CD4-positive, alpha-beta T cell treated with Interleukin-4 for 1 hour (primary cell): Measurements from ENCODE around the gene OXNAD1.
A peak's percentile ranks its signal among the peaks of the same experiment; 100 is the strongest.

Experiments
- DNase-seq, 2 donors: peaks; one replicate each; pipeline ENCODE4 v3.0.0-alpha.2; 2020 to 2022

The OXNAD1 gene

DNA sequence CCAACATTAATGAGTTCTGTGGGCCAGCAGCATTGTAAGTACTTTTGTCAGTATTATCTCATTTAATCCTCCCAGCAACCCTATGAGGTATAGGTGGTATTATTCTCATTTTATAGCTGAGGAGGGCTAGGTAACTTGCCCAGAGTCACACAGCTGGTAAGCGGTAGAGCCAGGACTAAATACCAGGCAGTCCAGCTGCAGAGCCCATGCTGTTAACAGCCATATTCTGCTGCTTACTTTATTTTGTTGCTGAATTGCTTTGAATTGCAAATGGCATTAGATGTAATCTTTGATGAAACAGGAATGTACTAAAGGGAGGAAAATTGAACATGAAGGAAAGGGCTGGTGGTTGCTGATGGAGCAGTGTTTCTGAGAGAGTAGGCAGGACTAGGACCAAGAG lies 19.6 kb downstream of the OXNAD1 start:
- no peak for DNase-seq

DNA sequence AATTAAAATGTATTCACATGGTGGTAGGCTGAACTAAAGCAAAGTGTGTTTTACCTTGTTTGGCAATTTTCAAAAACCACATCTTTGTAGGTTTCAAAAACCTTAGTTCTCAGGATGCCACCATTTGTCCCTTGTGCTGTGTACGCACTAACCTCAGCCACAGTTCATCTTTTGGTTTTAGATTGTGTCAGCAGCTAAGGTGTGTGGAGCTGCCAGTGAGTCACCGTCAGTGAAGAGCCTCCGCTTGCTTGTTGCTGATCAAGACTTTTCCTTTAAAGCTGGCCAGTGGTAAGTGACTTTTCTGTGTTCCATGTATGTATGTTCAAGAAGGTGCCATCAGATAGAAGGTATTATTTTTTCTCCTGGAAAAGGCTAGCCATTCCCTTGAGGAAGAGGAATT lies 21.1 kb downstream of the OXNAD1 start:
- DNase-seq = peak; percentile 77 to 82

DNA sequence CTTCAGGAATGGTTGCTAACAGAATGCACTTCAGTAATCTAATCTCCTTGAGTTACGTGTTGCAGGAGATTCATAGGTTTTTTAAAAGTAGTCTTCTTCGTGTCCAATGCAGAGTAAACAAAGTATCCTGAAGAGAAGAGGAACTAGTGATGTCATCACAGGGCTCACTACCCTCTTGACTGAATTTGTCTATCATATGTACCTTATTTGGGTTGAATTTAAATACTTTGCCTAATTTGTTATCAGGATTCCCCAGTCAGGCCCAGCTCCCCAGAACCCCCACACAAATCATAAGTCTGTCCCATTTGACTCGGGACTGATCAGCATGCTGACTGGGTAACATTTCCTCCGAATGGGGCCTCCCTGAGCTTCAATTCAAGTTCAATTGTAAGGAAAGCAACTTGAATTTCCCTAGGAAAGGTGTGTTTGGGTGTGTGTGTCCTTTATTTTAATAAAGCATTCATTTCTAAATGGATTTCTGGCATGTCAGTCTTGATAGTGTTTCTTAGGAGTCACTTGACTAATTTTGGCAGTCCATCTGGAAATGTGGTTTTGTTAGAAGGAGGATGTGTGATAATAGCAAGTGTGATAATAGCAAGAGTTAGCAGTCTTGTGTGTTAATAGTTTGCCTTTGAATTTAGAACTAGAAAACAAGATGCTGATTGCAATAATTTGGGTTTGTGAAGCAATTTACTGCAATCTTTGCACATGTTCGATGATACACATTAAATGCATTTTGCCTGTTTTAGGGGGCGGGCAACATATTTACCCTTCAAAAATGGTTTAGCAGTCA lies 21.9 kb downstream of the OXNAD1 start:
- DNase-seq = peak in 1 of 2 donors; percentile 34

DNA sequence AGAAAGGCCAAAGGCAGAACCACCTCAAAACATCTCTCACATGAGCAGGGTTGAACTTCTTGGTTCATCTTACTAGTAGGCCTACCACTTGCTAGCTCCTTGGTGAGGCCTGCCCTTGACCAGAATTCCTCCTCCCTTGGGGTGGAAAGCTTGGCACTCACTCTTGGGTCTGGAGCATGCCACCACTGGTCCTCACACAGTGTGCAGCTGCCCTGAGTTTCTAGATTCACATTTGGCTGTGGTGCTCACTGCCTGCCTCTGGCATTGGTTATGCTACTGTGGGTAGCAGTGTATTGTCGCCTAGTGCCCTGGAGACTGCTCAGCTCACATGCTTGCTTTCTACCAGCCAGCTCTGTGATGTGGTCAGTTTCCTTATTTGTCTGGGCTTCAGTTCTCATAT lies 23.7 kb downstream of the OXNAD1 start:
- no peak for DNase-seq

DNA sequence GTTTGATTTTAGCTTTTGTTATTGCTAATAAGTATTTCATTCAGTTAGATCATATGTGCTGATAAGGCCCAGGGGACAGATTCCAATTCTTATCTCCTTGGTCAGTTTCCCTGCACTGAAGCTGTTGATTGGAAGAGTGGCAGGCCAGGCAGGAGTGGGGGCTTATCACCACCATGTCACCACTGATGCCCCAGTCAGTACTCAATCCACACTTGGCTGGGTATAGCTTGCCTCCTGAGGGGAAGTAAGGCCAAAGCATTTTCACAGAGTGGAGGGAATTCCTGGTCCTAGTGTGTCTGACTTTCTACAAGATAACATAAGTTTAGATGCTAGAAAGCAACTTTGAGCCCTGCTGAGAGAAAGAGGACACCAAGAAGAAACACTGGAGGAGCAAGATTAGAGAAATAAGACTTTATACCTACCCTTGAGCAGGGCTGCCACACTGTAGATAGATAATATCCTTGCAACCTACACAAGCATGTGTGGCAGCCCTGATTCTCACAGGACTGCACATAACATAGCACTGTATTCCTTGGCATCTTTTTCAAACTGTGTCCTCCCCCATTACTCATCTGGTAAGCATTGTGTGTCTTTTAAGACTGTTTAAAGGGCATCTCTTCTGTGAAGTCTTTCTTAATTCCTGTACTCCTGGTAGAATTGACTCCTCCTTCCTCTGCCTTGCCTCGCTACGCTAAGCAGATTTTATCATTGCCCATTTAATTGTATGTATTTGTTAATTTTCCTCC lies 24.3 kb downstream of the OXNAD1 start:
- no peak for DNase-seq

DNA sequence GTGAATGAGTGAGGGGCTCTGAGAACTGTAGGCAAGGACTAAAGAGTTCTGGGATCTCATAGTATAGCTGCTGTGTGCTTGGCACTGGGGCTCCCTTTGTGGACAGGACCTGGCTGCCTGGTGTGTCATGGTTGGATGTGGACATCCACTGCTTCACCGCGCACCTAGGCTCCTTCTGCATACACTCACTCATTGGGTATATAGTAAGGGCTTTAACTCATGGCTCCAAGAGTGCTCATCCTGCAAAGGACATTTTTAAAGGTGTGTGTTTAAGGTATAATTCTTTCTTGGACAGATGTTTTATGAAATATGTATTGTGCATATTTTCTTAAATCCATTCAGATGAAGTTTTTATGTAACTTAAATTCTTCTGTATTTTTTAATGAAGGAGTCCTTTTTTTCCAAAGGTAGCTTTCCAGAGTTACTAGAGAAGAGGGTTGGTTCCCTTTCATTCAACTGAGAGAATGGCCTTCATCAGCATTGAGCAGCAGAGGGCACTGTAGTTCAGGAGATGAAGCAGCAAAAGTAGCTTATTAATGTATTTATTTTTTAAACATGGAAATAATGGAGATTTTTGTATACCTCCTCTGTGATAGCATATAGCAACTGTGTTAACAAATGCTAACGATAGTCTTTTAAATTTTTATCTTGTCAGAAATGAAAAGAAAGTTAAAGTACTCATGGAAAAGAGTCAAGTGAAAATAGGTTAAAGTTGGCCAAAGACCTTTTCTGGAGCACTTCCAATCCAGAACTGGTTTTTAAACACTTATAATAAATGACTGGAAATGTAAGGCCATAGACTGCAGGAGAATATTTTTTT lies 25.2 kb downstream of the OXNAD1 start:
- DNase-seq = peak; percentile 62 to 75

DNA sequence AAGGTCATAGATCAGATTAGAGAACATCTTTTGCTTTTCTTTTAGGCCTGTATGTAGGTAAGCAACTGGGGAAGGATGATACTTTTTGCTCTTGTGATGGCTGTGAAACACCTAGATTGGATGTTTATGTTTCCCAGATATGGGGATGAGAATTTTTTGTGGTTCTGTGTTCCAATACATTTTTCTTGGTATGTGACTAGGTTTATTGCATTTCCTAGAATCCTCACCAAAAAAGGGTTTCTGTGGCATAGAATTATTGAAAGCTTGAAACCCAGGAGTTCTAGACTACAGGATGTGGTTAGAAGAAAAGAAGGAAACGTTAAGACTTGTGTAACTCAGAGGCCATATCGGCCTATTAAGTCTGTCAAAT lies 25.8 kb downstream of the OXNAD1 start:
- peak in 1 of 2 donors; percentile 69 for DNase-seq

DNA sequence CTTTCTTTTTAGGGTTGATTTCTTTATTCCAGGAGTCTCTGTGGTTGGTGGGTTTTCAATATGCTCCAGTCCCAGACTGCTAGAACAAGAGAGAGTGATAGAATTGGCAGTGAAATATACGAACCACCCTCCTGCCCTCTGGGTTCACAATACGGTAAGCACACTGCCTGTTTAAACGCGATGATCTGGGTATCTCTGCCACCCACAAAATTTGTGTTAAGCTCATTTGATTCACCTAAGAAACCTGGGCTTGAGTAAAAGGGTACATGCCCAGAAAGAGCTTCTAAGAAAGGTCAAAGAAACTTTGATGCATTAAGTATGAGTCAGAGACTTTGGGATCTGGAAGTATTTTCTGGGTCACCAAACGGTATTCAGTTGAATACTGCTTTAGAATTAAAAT lies 29.8 kb downstream of the OXNAD1 start:
- DNase-seq = no peak

DNA sequence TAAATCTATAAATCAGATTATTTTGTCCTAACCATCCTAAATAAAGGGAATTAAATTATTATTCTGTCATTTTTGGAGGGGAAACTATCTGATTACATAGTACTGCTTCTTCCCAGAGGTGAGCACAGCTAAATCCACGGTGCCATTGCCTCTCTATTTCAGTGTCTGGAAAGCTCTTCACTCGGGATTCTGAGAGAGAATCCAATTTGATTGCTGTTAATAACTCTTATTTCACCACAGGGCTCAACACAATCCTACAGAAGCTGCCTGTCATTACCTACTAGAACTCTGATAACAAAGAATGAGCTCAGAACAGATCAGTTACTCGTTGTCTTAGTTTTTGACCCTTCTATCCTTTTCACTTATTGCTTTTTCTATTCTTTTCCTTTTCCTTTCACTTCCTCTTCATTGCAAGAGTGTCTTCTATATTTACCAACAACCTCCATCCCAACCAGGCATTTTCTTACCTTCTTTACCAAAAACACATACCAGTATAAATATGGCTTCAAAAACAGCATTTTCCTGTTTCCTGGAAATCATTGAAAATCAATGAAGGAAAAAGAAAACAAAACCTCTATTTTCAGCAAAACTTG lies 30.4 kb downstream of the OXNAD1 start:
- no peak for DNase-seq

DNA sequence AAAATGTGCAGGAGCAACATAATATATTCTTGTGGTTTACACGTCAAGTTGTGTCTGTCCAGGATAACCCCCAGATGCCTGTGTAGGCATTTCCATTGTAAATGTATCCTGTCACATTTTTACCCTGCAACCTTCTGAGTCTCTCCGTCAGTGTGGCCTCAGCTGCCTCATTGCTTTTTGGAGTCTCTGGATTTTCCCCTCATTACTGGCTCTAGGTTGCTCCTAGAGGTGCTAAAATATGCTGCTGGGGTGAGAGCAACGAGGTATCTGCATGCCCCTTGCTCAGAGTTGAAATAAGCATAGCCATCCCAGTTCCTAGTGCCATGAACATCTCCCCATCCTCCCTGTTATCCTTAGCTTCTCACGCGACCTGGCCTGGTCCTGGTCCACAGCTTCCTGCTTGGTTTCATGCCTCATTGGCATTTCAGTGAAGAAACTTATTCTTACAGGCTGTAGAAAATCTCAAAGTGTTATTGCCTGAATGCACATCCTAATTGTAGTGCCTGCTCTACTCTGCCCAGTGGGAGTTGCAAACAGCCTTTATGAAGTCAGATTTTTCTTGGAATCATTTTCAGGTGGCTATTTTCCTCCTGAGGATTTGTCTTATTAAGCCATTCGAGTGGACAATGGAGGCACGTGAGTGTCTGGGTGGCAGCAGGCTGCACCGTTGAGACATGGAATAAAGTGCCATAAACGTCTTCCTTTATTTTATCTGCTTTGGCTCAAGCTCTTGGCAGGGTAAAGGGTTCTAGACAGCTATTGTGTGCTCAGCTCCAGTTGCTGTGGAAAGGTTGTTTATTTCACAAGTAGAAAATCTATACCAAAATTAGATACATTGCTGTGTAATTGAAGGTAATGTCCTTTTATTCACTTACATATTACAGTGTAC lies 33.2 kb downstream of the OXNAD1 start:
- DNase-seq = no peak

DNA sequence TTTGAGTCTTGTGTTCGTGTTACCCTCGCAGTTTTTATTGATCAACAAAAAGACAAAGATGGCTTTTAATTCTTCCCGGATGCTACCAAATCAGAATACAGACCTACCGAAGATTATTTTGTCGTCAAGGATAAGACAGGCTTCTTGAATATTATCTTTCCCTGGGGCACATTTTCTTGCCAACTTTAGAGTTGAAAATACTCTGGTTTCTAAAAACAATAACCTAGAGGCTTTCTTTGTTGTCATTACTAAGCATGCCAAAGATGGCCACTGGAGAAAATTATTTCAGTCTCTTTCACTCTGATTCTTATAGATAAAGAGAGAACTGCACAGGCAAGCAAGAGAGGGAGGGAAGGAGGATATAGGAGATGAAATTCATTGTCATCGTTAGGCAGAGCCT lies 33.9 kb downstream of the OXNAD1 start:
- no peak for DNase-seq

DNA sequence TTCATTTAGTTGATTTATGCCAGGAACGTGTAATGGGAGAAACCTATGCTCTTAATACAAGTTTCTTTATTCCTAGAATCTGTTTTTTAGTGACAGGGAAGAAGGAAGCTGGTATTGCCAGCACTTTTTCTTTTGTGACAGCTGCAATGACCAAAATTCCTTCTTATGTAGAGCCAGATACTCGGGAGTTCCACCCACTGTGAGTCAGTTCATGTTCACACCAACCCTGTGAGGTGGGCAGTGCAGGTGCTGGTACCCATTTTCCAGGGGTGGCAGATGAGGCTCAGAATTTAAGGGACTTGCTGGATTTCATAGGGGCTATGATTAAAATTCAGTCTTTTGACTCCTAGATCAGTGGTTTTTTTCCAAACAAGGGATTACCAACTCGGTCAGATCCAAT lies 34.7 kb downstream of the OXNAD1 start:
- DNase-seq = no peak

DNA sequence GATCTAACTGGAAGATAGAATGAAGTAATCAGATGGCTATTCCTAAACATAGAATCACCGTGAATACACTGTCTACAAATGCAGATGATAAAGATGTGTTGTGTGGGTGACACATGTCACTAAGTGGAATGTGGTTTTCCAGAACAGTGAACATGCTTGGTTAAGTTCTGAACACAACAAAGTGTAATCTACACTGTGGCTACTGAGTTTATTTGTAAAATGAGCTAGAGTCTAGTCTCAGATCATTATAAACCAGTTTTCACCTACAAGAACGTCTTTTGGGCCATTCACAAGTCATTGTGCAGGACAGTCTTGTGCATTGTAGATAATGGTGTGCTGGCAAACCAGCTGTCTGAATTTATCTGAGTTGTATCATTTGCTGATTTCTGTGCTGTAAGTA lies 35.3 kb downstream of the OXNAD1 start:
- no peak for DNase-seq

DNA sequence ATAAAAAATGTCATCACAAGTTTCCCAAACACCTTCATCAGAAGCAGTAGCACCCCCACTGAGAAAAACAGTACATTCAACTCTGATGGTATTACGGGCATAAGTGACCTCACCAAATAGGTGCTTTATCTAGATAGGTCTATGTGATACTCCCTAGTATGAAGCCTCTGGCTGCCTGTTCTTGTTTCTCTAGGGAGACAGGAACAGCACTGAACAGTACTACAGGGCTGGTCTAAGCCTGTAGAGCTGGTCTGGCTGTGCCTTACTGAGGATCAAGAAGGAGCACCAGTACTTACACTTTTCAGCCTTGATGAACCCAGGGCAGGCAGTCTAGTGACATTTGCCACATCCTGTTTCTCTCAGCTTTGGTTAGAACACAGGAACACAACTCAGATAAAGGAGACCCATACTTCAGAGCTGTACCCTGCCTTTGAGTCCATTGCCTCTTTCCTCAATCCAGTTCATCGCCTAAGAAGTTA lies 35.9 kb downstream of the OXNAD1 start:
- peak; percentile 63 to 78 for DNase-seq

DNA sequence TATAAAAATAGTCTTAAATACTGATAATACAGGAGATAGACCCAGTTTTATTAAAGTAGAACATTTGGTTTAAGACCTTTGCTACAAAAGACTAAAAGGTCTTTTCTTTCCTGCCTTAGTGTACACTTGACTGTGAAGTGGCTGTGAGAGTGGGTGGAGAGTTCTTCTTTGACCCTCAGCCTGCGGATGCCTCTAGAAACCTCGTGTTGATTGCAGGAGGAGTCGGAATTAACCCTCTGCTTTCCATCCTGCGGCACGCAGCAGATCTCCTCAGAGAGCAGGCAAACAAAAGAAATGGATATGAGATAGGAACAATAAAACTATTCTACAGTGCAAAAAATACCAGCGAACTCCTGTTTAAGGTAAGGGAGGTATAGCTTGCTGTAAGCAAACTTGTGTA lies 36.5 kb downstream of the OXNAD1 start:
- DNase-seq = no peak

DNA sequence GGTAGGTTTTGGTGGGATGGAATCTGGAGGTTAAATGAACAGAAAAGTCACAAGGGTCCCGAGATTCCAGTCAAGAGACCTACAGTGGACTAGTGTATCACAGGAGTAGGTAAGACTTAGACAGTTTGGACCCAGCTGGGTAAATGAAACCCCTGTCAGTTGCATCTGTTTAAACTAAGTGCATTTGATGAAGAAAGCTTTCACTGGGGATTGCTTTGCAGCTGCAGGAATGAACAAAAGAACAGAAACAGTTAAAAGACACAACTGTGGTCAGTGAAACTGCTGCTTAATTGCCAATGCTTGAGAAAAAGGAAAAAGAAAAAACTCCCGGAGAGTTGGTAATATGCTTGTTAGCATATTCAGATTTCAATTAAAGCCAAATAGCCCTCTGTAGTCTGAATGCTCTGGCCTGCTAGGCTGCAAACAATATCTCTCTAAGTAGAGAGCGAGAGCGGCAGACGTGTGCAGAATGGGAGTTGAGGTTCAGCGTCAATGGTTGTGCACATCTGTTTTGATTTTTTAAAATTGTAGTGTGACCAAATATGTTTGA lies 37.1 kb downstream of the OXNAD1 start:
- no peak for DNase-seq

DNA sequence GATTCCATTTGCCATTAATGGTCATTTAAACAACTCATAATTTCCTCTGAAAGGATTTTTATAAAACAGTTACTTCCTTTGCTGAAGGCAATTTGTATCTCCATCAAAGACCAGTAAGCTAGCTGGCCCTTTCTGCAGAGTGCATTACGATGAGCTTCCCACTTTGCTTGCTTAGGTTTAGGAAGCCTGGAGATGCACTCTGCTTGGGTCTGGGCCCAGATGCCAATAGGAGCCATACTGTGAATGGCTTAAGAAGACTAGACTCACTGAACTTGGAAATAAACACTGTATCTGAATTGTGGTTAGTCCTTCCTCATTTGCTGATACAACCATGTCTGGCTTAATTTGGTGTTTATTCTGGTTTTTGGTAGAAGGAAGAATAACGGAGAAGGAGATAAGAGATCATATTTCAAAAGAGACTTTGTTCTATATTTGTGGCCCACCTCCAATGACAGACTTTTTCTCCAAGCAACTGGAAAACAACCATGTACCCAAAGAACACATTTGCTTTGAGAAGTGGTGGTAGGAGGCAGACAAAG lies 38.1 kb downstream of the OXNAD1 start:
- no peak for DNase-seq

DNA sequence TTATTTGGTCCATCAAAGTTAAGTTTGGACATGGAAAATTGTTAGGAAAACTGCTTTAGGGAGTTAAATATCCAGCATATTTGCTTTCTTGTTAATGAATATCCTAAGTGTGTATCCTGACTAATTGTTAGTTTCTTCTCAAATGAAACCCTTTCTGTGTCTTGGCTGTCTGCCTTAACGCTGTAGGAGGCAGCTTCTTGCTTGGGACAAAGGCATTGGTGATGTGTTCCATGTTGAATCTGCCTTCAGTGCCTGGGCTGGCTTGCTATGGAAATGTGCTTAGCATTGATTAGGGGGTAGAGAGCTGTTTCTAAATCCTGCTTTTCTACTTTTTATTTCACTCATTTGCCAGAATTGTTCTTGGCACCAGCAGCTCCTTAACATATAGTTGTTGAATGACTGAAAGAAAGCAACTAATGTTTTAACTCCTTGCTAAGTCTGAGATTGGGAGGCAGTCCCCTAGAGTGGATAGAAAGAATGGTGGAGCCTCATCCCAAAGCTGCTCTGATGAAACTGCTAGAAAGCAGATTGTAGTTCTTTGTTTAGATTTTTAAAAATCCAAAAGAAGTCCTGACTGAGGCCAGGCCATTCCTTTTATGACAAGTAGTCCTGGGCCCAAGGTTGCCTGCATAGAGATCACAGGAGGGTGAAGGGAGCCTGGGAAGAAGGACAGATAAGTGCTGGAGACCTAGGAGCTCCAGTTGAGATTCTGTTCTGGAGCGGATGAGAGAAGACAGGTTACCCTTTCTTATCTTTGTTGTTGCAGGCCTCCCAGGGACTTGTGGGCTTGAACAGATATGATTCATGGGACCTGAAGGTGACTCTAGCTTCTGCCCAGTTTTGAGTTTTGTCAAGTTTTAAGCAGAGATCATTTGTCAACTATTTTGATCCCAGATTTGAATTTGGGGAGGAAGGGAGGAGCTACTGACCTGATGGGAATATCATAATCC lies 39.3 kb downstream of the OXNAD1 start:
- DNase-seq = no peak

DNA sequence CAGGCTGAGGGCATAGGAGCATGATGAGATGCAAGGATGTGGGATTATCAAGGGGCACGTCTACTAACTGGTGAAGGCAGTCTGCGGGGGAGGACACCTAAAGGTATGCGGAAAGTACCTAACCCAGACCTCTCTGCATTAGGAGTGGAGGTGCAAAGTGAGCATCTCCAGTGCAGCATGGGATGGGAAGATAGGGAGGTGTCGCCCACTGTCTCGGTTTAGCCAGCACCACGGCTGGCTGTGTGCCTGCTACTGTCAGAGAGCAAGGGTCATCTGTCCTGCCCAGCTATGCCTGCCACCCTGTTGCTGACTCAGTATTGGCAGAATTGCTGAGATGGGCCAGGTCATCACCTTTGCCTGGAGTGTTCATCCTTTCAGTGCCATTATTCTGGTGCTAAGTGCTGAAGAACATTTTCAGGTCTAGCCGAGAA lies 40.1 kb downstream of the OXNAD1 start:
- peak; percentile 45 to 64 for DNase-seq
